Breast epithelium (tissue), 3 donors: ENCODE measurements around the gene BTBD19.

Experiments used
- POLR2A ChIP-seq: fragments of 450-650 bp; IDR thresholded peaks from one replicate; pipeline ENCODE4 v1.6.1; 2016; ENCODE audit warnings: antibody characterized with exemption, mild to moderate bottlenecking, moderate library complexity
- TF ChIP-seq, protein P1 (sequence below), 3 donors: fragments of 450-650 bp; IDR thresholded peaks; one replicate each; pipeline ENCODE4 v1.5.1; 2016 to 2017; ENCODE audit warnings: antibody characterized with exemption in 3 of 3, mild to moderate bottlenecking in 3 of 3, moderate library complexity in 3 of 3

GRCh38 chr1:44777969-44778635 is 30.2 kb upstream of the BTBD19 start:
- TF ChIP-seq, protein P1, sequence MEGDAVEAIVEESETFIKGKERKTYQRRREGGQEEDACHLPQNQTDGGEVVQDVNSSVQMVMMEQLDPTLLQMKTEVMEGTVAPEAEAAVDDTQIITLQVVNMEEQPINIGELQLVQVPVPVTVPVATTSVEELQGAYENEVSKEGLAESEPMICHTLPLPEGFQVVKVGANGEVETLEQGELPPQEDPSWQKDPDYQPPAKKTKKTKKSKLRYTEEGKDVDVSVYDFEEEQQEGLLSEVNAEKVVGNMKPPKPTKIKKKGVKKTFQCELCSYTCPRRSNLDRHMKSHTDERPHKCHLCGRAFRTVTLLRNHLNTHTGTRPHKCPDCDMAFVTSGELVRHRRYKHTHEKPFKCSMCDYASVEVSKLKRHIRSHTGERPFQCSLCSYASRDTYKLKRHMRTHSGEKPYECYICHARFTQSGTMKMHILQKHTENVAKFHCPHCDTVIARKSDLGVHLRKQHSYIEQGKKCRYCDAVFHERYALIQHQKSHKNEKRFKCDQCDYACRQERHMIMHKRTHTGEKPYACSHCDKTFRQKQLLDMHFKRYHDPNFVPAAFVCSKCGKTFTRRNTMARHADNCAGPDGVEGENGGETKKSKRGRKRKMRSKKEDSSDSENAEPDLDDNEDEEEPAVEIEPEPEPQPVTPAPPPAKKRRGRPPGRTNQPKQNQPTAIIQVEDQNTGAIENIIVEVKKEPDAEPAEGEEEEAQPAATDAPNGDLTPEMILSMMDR (IDR thresholded peaks at IDR 0.05) = no peak
- TF ChIP-seq POLR2A = no peak
